ES-I3 (cell line): ENCODE data around the gene DAPK1.

Source experiments
- H3K36me3 ChIP-seq: 2 replicates; pipeline ENCODE4 v1.6.1; 2013; ENCODE audit warnings: mild to moderate bottlenecking, low read length, control low read depth, moderate library complexity; ENCODE audit not compliant: insufficient read depth
- H3K4me1 ChIP-seq: 2 replicates; pipeline ENCODE4 v1.6.1; 2013; ENCODE audit warnings: mild to moderate bottlenecking, control low read depth, low read length; ENCODE audit not compliant: insufficient read depth
- H3K9ac ChIP-seq: 2 replicates; pipeline ENCODE4 v1.6.1; 2013; ENCODE audit warnings: low read depth, mild to moderate bottlenecking, low read length, moderate library complexity
- H3K9me3 ChIP-seq: 2 replicates; pipeline ENCODE4 v1.6.1; 2013; ENCODE audit warnings: mild to moderate bottlenecking, low read length, moderate library complexity; ENCODE audit not compliant: control insufficient read depth, insufficient read depth

DAPK1 gene

GRCh38 chr9:87630266-87630665 lies 132.6 kb downstream of the DAPK1 start:
- no peak overlapping the region for H3K9ac ChIP-seq
- H3K4me1 ChIP-seq: no peaks in the 10 kb centered on the region
- H3K9me3 ChIP-seq: no peaks in the 10 kb centered on the region
- H3K36me3 ChIP-seq: no peaks in the 10 kb centered on the region

- H3K36me3 ChIP-seq: no peaks in the 10 kb centered on the region
- H3K4me1 ChIP-seq: no peaks in the 10 kb centered on the region
- no peak overlapping the region for H3K9ac ChIP-seq
- H3K9me3 ChIP-seq: no peaks in the 10 kb centered on the region
Measured at GRCh38 chr9:87630846-87631245, 133.2 kb downstream of the DAPK1 start.

GRCh38 chr9:87635656-87636501 lies 138.2 kb downstream of the DAPK1 start:
- Histone ChIP-seq H3K4me1 (no peaks in the 10 kb centered on the region), H3K36me3 (peaks cover 14% of the 10 kb centered on the region), H3K9ac (no peak overlapping the region), H3K9me3 (no peaks in the 10 kb centered on the region)

GRCh38 chr9:87638292-87638691 lies 140.6 kb downstream of the DAPK1 start:
- H3K9ac ChIP-seq: no peak overlapping the region
- H3K9me3 ChIP-seq: no peaks in the 10 kb centered on the region
- peaks cover 14% of the 10 kb centered on the region for H3K36me3 ChIP-seq
- H3K4me1 ChIP-seq: 0 out of 2 replicates have a peak, but pooled peaks cover under 1% of the 10 kb centered on the region

GRCh38 chr9:87639949-87640348 lies 142.3 kb downstream of the DAPK1 start:
- Histone ChIP-seq H3K36me3 (peaks cover 14% of the 10 kb centered on the region), H3K9me3 (no peaks in the 10 kb centered on the region), H3K4me1 (0 out of 2 replicates have a peak, but pooled peaks cover 10% of the 10 kb centered on the region), H3K9ac (no peak overlapping the region)

GRCh38 chr9:87640385-87640795 lies 142.7 kb downstream of the DAPK1 start:
- no peak overlapping the region for H3K9ac ChIP-seq
- peaks cover 14% of the 10 kb centered on the region for H3K36me3 ChIP-seq
- H3K9me3 ChIP-seq: no peaks in the 10 kb centered on the region
- 0 out of 2 replicates have a peak, but pooled peaks cover 10% of the 10 kb centered on the region for H3K4me1 ChIP-seq

GRCh38 chr9:87641067-87641466 lies 143.4 kb downstream of the DAPK1 start:
- no peak overlapping the region for H3K9ac ChIP-seq
- no peaks in the 10 kb centered on the region for H3K9me3 ChIP-seq
- 0 out of 2 replicates have a peak, but pooled peaks cover 10% of the 10 kb centered on the region for H3K4me1 ChIP-seq
- H3K36me3 ChIP-seq: peaks cover 19% of the 10 kb centered on the region

GRCh38 chr9:87642330-87643106 lies 144.9 kb downstream of the DAPK1 start:
- peaks cover 23% of the 10 kb centered on the region for H3K36me3 ChIP-seq

GRCh38 chr9:87643107-87643650 lies 145.5 kb downstream of the DAPK1 start:
- H3K4me1 ChIP-seq: 0 out of 2 replicates have a peak, but pooled peaks cover 10% of the 10 kb centered on the region
- peaks cover 19% of the 10 kb centered on the region for H3K36me3 ChIP-seq
- H3K9ac ChIP-seq: no peak overlapping the region
- no peaks in the 10 kb centered on the region for H3K9me3 ChIP-seq

More at GRCh38 chr9:87642330-87643106, 144.9 kb downstream of the DAPK1 start:
- H3K9ac ChIP-seq: no peak overlapping the region
- no peaks in the 10 kb centered on the region for H3K9me3 ChIP-seq
- 0 out of 2 replicates have a peak, but pooled peaks cover 10% of the 10 kb centered on the region for H3K4me1 ChIP-seq

- H3K9ac ChIP-seq: no peak overlapping the region
- H3K36me3 ChIP-seq: peaks cover 20% of the 10 kb centered on the region
- H3K4me1 ChIP-seq: 0 out of 2 replicates have a peak, but pooled peaks cover 10% of the 10 kb centered on the region
Measured at GRCh38 chr9:87643778-87644570, 146.3 kb downstream of the DAPK1 start.

GRCh38 chr9:87644659-87645058 lies 147.0 kb downstream of the DAPK1 start:
- peaks cover 25% of the 10 kb centered on the region for H3K36me3 ChIP-seq
- H3K9ac ChIP-seq: no peak overlapping the region
- H3K9me3 ChIP-seq: no peaks in the 10 kb centered on the region
- 0 out of 2 replicates have a peak, but pooled peaks cover 10% of the 10 kb centered on the region for H3K4me1 ChIP-seq

More at GRCh38 chr9:87643778-87644570, 146.3 kb downstream of the DAPK1 start:
- H3K9me3 ChIP-seq: no peaks in the 10 kb centered on the region

GRCh38 chr9:87646546-87646945 lies 148.9 kb downstream of the DAPK1 start:
- 0 out of 2 replicates have a peak, but pooled peaks cover 10% of the 10 kb centered on the region for H3K4me1 ChIP-seq
- no peak overlapping the region for H3K9ac ChIP-seq
- peaks cover 21% of the 10 kb centered on the region for H3K36me3 ChIP-seq
- H3K9me3 ChIP-seq: no peaks in the 10 kb centered on the region

GRCh38 chr9:87647114-87647513 lies 149.4 kb downstream of the DAPK1 start:
- Histone ChIP-seq H3K9ac (no peak overlapping the region), H3K36me3 (peaks cover 21% of the 10 kb centered on the region), H3K9me3 (no peaks in the 10 kb centered on the region), H3K4me1 (0 out of 2 replicates have a peak, but pooled peaks cover 10% of the 10 kb centered on the region)
